Endothelial cell (in vitro differentiated cells): Measurements from ENCODE around the gene IFRD1. TPM values are rescaled to one million over a fixed set of nuclear protein-coding genes. Genes with fewer than 3 reads are reported as not detected.

Source experiments
- DNase-seq: peaks from one replicate; pipeline ENCODE4 v3.0.0; 2021; ENCODE audit warnings: low spot score
- H3K27ac Mint-ChIP-seq: one replicate; pipeline ENCODE4 v1.8.0; 2021; ENCODE audit warnings: mixed read lengths, inconsistent platforms; ENCODE audit not compliant: unreplicated experiment
- H3K27me3 Mint-ChIP-seq: one replicate; pipeline ENCODE4 v1.8.0; 2021; ENCODE audit warnings: mild to moderate bottlenecking, moderate library complexity, mixed read lengths, inconsistent platforms; ENCODE audit not compliant: unreplicated experiment
- H3K36me3 Mint-ChIP-seq: one replicate; pipeline ENCODE4 v1.8.0; 2021; ENCODE audit warnings: mild to moderate bottlenecking, low read depth, mixed read lengths, inconsistent platforms; ENCODE audit not compliant: unreplicated experiment
- H3K4me1 Mint-ChIP-seq: one replicate; pipeline ENCODE4 v1.8.0; 2021; ENCODE audit warnings: mild to moderate bottlenecking, mixed read lengths, inconsistent platforms; ENCODE audit not compliant: unreplicated experiment
- H3K4me3 Mint-ChIP-seq: one replicate; pipeline ENCODE4 v1.8.0; 2021; ENCODE audit warnings: mild to moderate bottlenecking, mixed read lengths, inconsistent platforms; ENCODE audit not compliant: unreplicated experiment
- H3K9me3 Mint-ChIP-seq: one replicate; pipeline ENCODE4 v1.8.0; 2021; ENCODE audit warnings: mixed read lengths, inconsistent platforms; ENCODE audit not compliant: unreplicated experiment
- CTCF ChIP-seq: fragments of 200-600 bp; sonication (generic); IDR thresholded peaks from one replicate; pipeline ENCODE4 v1.5.0; 2021; ENCODE audit warnings: antibody characterized with exemption; ENCODE audit not compliant: unreplicated experiment
- total RNA-seq: library from RNA; stranded (reverse); fragmentation: NEBNext Ultra II Directional; extraction: Animal tissue kit (Norgen Biotek cat#: 25700); gene quantifications from one replicate; pipeline ENCODE4 v1.2.1, GENCODE V29; 2021; ENCODE audit not compliant: unreplicated experiment

IFRD1 gene
- total RNA-seq, 1 donor from 2014 or later: 55.4 TPM

GRCh38 chr7:112467867-112468266 lies 17.6 kb downstream of the IFRD1 start:
- no peak for TF ChIP-seq CTCF
- Mint-ChIP-seq H3K4me3 (no peak overlapping the region), H3K36me3 (peaks cover 31% of the 10 kb centered on the region), H3K9me3 (no peaks in the 10 kb centered on the region), H3K27me3 (no peaks in the 10 kb centered on the region), H3K4me1 (no peaks in the 10 kb centered on the region), H3K27ac (no peak overlapping the region)
- no peak for DNase-seq

- no peak overlapping the region for H3K27ac Mint-ChIP-seq
- TF ChIP-seq CTCF: no peak
- H3K4me3 Mint-ChIP-seq: no peak overlapping the region
- no peaks in the 10 kb centered on the region for H3K4me1 Mint-ChIP-seq
- no peak for DNase-seq
- no peaks in the 10 kb centered on the region for H3K27me3 Mint-ChIP-seq
- no peaks in the 10 kb centered on the region for H3K9me3 Mint-ChIP-seq
- H3K36me3 Mint-ChIP-seq: peaks cover 34% of the 10 kb centered on the region
Measured at GRCh38 chr7:112470194-112470593, 19.9 kb downstream of the IFRD1 start.

- no peak overlapping the region for H3K4me3 Mint-ChIP-seq
- no peaks in the 10 kb centered on the region for H3K9me3 Mint-ChIP-seq
- H3K36me3 Mint-ChIP-seq: peaks cover 17% of the 10 kb centered on the region
- peaks cover 2% of the 10 kb centered on the region for H3K4me1 Mint-ChIP-seq
- TF ChIP-seq CTCF: no peak
- H3K27me3 Mint-ChIP-seq: no peaks in the 10 kb centered on the region
- DNase-seq: no peak
- H3K27ac Mint-ChIP-seq: no peak overlapping the region
Measured at GRCh38 chr7:112476390-112477052, 26.3 kb downstream of the IFRD1 start.

- H3K27me3 Mint-ChIP-seq: no peaks in the 10 kb centered on the region
- no peak for TF ChIP-seq CTCF
- no peak overlapping the region for H3K4me3 Mint-ChIP-seq
- peak overlapping the region; percentile 77 for H3K27ac Mint-ChIP-seq
- no peak for DNase-seq
- H3K36me3 Mint-ChIP-seq: no peaks in the 10 kb centered on the region
- peaks cover 12% of the 10 kb centered on the region for H3K4me1 Mint-ChIP-seq
- no peaks in the 10 kb centered on the region for H3K9me3 Mint-ChIP-seq
Measured at GRCh38 chr7:112481121-112481736, 31.0 kb downstream of the IFRD1 start.

- TF ChIP-seq CTCF: no peak
- peaks cover 12% of the 10 kb centered on the region for H3K4me1 Mint-ChIP-seq
- H3K27ac Mint-ChIP-seq: peak overlapping the region; percentile 77
- no peaks in the 10 kb centered on the region for H3K9me3 Mint-ChIP-seq
- H3K27me3 Mint-ChIP-seq: no peaks in the 10 kb centered on the region
- no peaks in the 10 kb centered on the region for H3K36me3 Mint-ChIP-seq
- no peak overlapping the region for H3K4me3 Mint-ChIP-seq
- DNase-seq: no peak
Measured at GRCh38 chr7:112481833-112482670, 31.8 kb downstream of the IFRD1 start.
